Measurements from ENCODE around the gene CTU1.

CTU1 gene

DNA sequence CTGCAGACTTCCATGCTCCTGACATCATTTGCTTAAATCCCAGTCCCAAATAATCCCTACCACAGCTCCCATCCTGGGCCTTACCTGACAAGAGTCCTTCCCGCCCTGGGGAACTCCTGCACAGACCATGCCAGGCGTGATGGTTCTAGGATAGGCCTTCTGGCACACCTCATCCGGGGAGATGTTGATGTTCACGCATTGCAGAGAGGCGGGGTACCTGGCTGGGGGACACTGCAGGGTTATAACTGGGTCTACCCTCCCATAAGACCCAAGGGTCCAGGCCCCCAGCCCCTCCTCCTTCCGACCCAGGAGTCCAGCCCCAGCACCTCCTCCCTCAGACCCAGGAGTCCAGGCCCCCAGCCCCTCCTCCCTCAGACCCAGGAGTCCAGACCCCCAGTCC, 29.5 kb downstream of the CTU1 start:
- Histone ChIP-seq H4K12ac (ENCODE audit: low read depth, low read length) (no peak overlapping the region), H3K23ac (ENCODE audit: low read length) (no peak overlapping the region)

DNA sequence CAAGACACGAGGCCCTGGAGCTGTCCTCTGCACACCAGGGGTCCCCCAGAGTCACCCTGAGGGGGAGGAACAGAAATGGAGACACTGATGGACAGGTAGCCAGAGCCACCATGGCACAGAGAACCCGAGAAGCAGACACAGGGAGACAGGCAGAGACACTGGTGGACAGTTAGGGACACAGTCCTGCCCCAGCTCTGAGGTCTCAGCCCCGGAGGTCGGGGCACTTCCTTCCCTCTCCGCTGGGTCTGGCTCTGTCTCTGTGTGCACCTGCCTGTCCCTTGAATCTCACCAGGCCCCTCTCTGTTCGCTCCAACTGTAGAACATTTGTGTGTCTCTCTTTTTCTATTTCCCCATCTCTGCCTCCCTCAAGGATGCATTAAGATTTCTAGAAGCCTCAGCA, 30.1 kb downstream of the CTU1 start:
- Histone ChIP-seq H4K8ac (ENCODE audit: low read depth, low read length) (no peak overlapping the region), H3K36me3 (ENCODE audit: control insufficient read depth in 1 of 2, insufficient read depth in 2 of 2, low read length in 2 of 2) (no peaks in the 10 kb centered on the region), H3K4me2 (ENCODE audit: low read length) (no peak overlapping the region), H3K14ac (ENCODE audit: low read length) (no peak overlapping the region), H2AFZ (ENCODE audit: insufficient read depth, low read length, poor library complexity) (no peak overlapping the region), H3K4me1 (ENCODE audit: control insufficient read depth in 1 of 2, insufficient read depth in 2 of 2, low read length in 2 of 2) (no peaks in the 10 kb centered on the region), H2AK5ac (ENCODE audit: low read length) (no peak overlapping the region), H3K79me2 (ENCODE audit: control insufficient read depth, insufficient read depth, low read length, poor library complexity) (no peaks in the 10 kb centered on the region), H3K23ac (ENCODE audit: low read length) (no peak overlapping the region), H2BK12ac (ENCODE audit: low read length) (no peak overlapping the region), H3K4me3 (ENCODE audit: low read depth, low read length) (no peak overlapping the region), H3K4ac (ENCODE audit: low read depth, low read length) (no peak overlapping the region), H2BK120ac (ENCODE audit: insufficient read depth, low read length, poor library complexity) (no peak overlapping the region), H4K12ac (ENCODE audit: low read depth, low read length) (no peak overlapping the region), H3K79me1 (ENCODE audit: low read length) (no peaks in the 10 kb centered on the region), H3K18ac (ENCODE audit: low read length) (no peak overlapping the region), H4K91ac (ENCODE audit: low read depth, low read length) (no peak overlapping the region), H3K27me3 (ENCODE audit: insufficient read depth, low read length) (no peaks in the 10 kb centered on the region), H2BK5ac (ENCODE audit: low read depth, low read length, poor library complexity) (no peak overlapping the region), H3K9me3 (ENCODE audit: insufficient read depth, low read depth, low read length) (peaks cover 2% of the 10 kb centered on the region), H3K9ac (ENCODE audit: low read length) (no peak overlapping the region), H3K27ac (ENCODE audit: low read depth, low read length) (no peak overlapping the region)
- no peak for DNase-seq
- WGBS (ENCODE audit: extremely low coverage, insufficient coverage, insufficient read length): no CpG with 5 or more reads among the region's 6 CpGs

More for the DNA sequence above, 29.5 kb downstream of the CTU1 start:
- Histone ChIP-seq H3K27ac (ENCODE audit: low read depth, low read length) (no peak overlapping the region), H3K79me1 (ENCODE audit: low read length) (no peaks in the 10 kb centered on the region), H3K4me3 (ENCODE audit: low read depth, low read length) (no peak overlapping the region), H3K4me1 (ENCODE audit: control insufficient read depth in 1 of 2, insufficient read depth in 2 of 2, low read length in 2 of 2) (no peaks in the 10 kb centered on the region), H3K27me3 (ENCODE audit: insufficient read depth, low read length) (no peaks in the 10 kb centered on the region), H3K4me2 (ENCODE audit: low read length) (no peak overlapping the region), H2AFZ (ENCODE audit: insufficient read depth, low read length, poor library complexity) (no peak overlapping the region), H3K14ac (ENCODE audit: low read length) (no peak overlapping the region), H2BK5ac (ENCODE audit: low read depth, low read length, poor library complexity) (no peak overlapping the region), H4K8ac (ENCODE audit: low read depth, low read length) (no peak overlapping the region), H2BK120ac (ENCODE audit: insufficient read depth, low read length, poor library complexity) (no peak overlapping the region), H3K9me3 (ENCODE audit: insufficient read depth, low read depth, low read length) (peaks cover 2% of the 10 kb centered on the region), H3K79me2 (ENCODE audit: control insufficient read depth, insufficient read depth, low read length, poor library complexity) (no peaks in the 10 kb centered on the region), H3K4ac (ENCODE audit: low read depth, low read length) (no peak overlapping the region), H3K9ac (ENCODE audit: low read length) (no peak overlapping the region), H3K36me3 (ENCODE audit: control insufficient read depth in 1 of 2, insufficient read depth in 2 of 2, low read length in 2 of 2) (no peaks in the 10 kb centered on the region), H4K91ac (ENCODE audit: low read depth, low read length) (no peak overlapping the region), H2AK5ac (ENCODE audit: low read length) (no peak overlapping the region), H2BK12ac (ENCODE audit: low read length) (no peak overlapping the region), H3K18ac (ENCODE audit: low read length) (no peak overlapping the region)
- DNase-seq: no peak
- WGBS (ENCODE audit: extremely low coverage, insufficient coverage, insufficient read length): no CpG with 5 or more reads among the region's 6 CpGs

DNA sequence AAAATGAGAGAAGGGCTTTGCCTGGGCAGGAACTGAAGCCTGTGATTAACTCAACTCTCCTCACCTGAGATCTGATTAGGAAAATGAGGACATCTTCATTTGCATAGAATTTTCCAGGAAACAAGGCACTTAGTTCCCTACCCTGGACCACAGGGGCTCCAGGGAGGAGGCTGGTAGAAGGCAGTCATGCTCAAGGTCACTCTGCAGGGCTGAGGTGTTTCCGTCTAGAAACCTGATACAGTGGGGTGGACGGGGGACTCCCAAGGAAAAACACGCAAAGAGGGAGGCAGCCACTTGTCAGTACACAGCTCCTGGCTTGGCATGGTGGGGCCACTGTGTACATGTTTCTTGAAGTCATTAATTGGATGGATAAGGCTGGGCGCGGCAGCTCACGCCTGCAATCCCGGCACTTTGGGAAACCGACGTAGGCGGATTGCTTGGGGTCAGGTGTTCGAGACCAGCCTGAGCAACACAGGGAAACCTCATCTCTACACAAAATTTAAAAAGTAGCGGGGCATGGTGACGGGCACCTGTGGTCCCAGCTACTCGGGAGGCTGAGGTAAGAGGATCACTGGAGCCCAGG, 31.5 kb downstream of the CTU1 start:
- Histone ChIP-seq H3K79me2 (ENCODE audit: control insufficient read depth, insufficient read depth, low read length, poor library complexity) (no peaks in the 10 kb centered on the region), H2AFZ (ENCODE audit: insufficient read depth, low read length, poor library complexity) (no peak overlapping the region), H3K9ac (ENCODE audit: low read length) (no peak overlapping the region), H4K91ac (ENCODE audit: low read depth, low read length) (no peak overlapping the region), H3K4me1 (ENCODE audit: control insufficient read depth in 1 of 2, insufficient read depth in 2 of 2, low read length in 2 of 2) (no peaks in the 10 kb centered on the region), H4K8ac (ENCODE audit: low read depth, low read length) (no peak overlapping the region), H3K4me2 (ENCODE audit: low read length) (no peak overlapping the region), H2BK120ac (ENCODE audit: insufficient read depth, low read length, poor library complexity) (no peak overlapping the region), H3K79me1 (ENCODE audit: low read length) (no peaks in the 10 kb centered on the region), H2AK5ac (ENCODE audit: low read length) (no peak overlapping the region), H3K4ac (ENCODE audit: low read depth, low read length) (no peak overlapping the region), H2BK5ac (ENCODE audit: low read depth, low read length, poor library complexity) (no peak overlapping the region), H2BK12ac (ENCODE audit: low read length) (no peak overlapping the region), H4K12ac (ENCODE audit: low read depth, low read length) (no peak overlapping the region), H3K9me3 (ENCODE audit: insufficient read depth, low read depth, low read length) (peaks cover 2% of the 10 kb centered on the region), H3K36me3 (ENCODE audit: control insufficient read depth in 1 of 2, insufficient read depth in 2 of 2, low read length in 2 of 2) (no peaks in the 10 kb centered on the region), H3K27me3 (ENCODE audit: insufficient read depth, low read length) (no peaks in the 10 kb centered on the region), H3K4me3 (ENCODE audit: low read depth, low read length) (no peak overlapping the region), H3K18ac (ENCODE audit: low read length) (no peak overlapping the region), H3K14ac (ENCODE audit: low read length) (no peak overlapping the region), H3K23ac (ENCODE audit: low read length) (no peak overlapping the region), H3K27ac (ENCODE audit: low read depth, low read length) (no peak overlapping the region)
- no peak for DNase-seq
- WGBS (ENCODE audit: extremely low coverage, insufficient coverage, insufficient read length): no CpG with 5 or more reads among the region's 14 CpGs

DNA sequence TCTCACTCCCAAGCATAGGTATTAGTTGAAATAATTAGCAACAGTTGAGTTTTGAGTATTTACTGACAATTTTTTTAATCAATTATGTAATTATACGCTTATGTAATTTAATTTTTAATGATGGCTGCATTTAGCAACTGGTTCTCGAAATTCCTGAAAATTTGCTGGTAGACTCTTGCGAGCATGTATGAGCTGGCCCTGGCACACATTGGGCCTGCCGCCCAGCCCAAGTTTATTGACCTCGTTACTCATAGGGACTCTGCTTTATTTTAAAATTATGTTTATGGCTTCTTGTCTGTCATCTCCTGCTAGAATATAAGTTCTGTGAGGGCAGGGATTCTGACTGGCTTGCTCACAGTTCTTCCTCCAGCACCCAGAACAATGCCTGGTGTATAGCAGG, 32.2 kb downstream of the CTU1 start:
- H3K4ac ChIP-seq (ENCODE audit: low read depth, low read length): no peak overlapping the region
- no peaks in the 10 kb centered on the region for H3K27me3 ChIP-seq (ENCODE audit: insufficient read depth, low read length)
- H3K18ac ChIP-seq (ENCODE audit: low read length): no peak overlapping the region
- H3K79me1 ChIP-seq (ENCODE audit: low read length): no peaks in the 10 kb centered on the region
- H4K12ac ChIP-seq (ENCODE audit: low read depth, low read length): no peak overlapping the region
- H3K23ac ChIP-seq (ENCODE audit: low read length): no peak overlapping the region
- no peaks in the 10 kb centered on the region for H3K36me3 ChIP-seq (ENCODE audit: control insufficient read depth in 1 of 2, insufficient read depth in 2 of 2, low read length in 2 of 2)
- no peak overlapping the region for H3K4me2 ChIP-seq (ENCODE audit: low read length)
- no peak overlapping the region for H4K91ac ChIP-seq (ENCODE audit: low read depth, low read length)
- no peak overlapping the region for H4K8ac ChIP-seq (ENCODE audit: low read depth, low read length)
- no peak for DNase-seq
- peaks cover 2% of the 10 kb centered on the region for H3K9me3 ChIP-seq (ENCODE audit: insufficient read depth, low read depth, low read length)
- no peak overlapping the region for H3K9ac ChIP-seq (ENCODE audit: low read length)
- H2BK12ac ChIP-seq (ENCODE audit: low read length): no peak overlapping the region
- H2BK120ac ChIP-seq (ENCODE audit: insufficient read depth, low read length, poor library complexity): no peak overlapping the region
- H3K79me2 ChIP-seq (ENCODE audit: control insufficient read depth, insufficient read depth, low read length, poor library complexity): no peaks in the 10 kb centered on the region
- H2AFZ ChIP-seq (ENCODE audit: insufficient read depth, low read length, poor library complexity): no peak overlapping the region
- H2BK5ac ChIP-seq (ENCODE audit: low read depth, low read length, poor library complexity): no peak overlapping the region
- no peak overlapping the region for H3K27ac ChIP-seq (ENCODE audit: low read depth, low read length)
- no peaks in the 10 kb centered on the region for H3K4me1 ChIP-seq (ENCODE audit: control insufficient read depth in 1 of 2, insufficient read depth in 2 of 2, low read length in 2 of 2)
- WGBS (ENCODE audit: extremely low coverage, insufficient coverage, insufficient read length): no CpG with 5 or more reads among the region's 5 CpGs
- H3K4me3 ChIP-seq (ENCODE audit: low read depth, low read length): no peak overlapping the region
- no peak overlapping the region for H3K14ac ChIP-seq (ENCODE audit: low read length)
- H2AK5ac ChIP-seq (ENCODE audit: low read length): no peak overlapping the region
